ENCODE data around the gene TBCE. TPM values are rescaled to one million over a fixed set of nuclear protein-coding genes. Genes with fewer than 3 reads are reported as not detected.
"Not testable (repeated sequence)": the region's sequence is repeated elsewhere in the genome, so short reads cannot be mapped to it uniquely, and the experiment has no call there.

The TBCE gene
- polyA plus RNA-seq, 3 donors, result 15.4 to 19.4 (median 17.6) TPM

GRCh38 chr1:235357485-235358373 is 9.5 kb upstream of the TBCE start:
- Histone ChIP-seq H3K36me3 (replicated peaks in 1 of 2; ENCODE audit: control insufficient read depth in 1 of 2, insufficient read depth in 2 of 2, low read length in 2 of 2) (no peaks in the 10 kb centered on the region), H3K9ac (ENCODE audit: insufficient read depth, low read length, poor library complexity, severe bottlenecking) (no peak overlapping the region), H3K4me2 (replicated peaks; ENCODE audit: extremely low read depth, low read length, poor library complexity, severe bottlenecking) (no peak overlapping the region), H3K4me1 (ENCODE audit: control insufficient read depth in 1 of 2, insufficient read depth in 2 of 2, low read length in 2 of 2) (no peaks in the 10 kb centered on the region), H3K4me3 (replicated peaks in 1 of 3; ENCODE audit: low read depth in 2 of 3, low read length in 3 of 3) (no peak overlapping the region), H4K20me1 (ENCODE audit: insufficient read depth, low read length) (no peaks in the 10 kb centered on the region), H2AFZ (ENCODE audit: insufficient read depth, low read depth, low read length, poor library complexity, severe bottlenecking) (no peak overlapping the region), H3K79me2 (ENCODE audit: insufficient read depth, low read length) (no peaks in the 10 kb centered on the region), H3K27me3 (ENCODE audit: control insufficient read depth in 2 of 2, insufficient read depth in 2 of 2, low read length in 2 of 2) (no peaks in the 10 kb centered on the region), H3K27ac (ENCODE audit: low read depth in 1 of 2, low read length in 2 of 2) (no peak overlapping the region), H3K9me3 (replicated peaks in 1 of 2; ENCODE audit: control insufficient read depth in 1 of 2, insufficient read depth in 1 of 2, low read length in 2 of 2) (no peaks in the 10 kb centered on the region)
- Mint-ChIP-seq H3K27me3 (ENCODE audit: low read depth in 3 of 3) (peaks cover 0 to 8% (median 3%) of the 10 kb centered on the region in 3 donors), H3K27ac (no peak overlapping the region), H3K4me1 (peaks cover 6% of the 10 kb centered on the region), H3K36me3 (no peaks in the 10 kb centered on the region), H3K4me3 (no peak overlapping the region), H3K9me3 (no peaks in the 10 kb centered on the region)
- no peak for DNase-seq
- 98% methylated on average over 7 of the region's 11 CpGs for WGBS (ENCODE audit: insufficient coverage)
- TF ChIP-seq CTCF (IDR thresholded peaks at IDR 0.05), result no peak
- intact Hi-C loops (cut with micrococcal nuclease), result no loop called here

- Histone ChIP-seq H3K27me3 (ENCODE audit: control insufficient read depth in 2 of 2, insufficient read depth in 2 of 2, low read length in 2 of 2) (no peaks in the 10 kb centered on the region), H3K9ac (ENCODE audit: insufficient read depth, low read length, poor library complexity, severe bottlenecking) (no peak overlapping the region), H3K4me1 (ENCODE audit: control insufficient read depth in 1 of 2, insufficient read depth in 2 of 2, low read length in 2 of 2) (no peaks in the 10 kb centered on the region), H3K4me3 (replicated peaks in 1 of 3; ENCODE audit: low read depth in 2 of 3, low read length in 3 of 3) (no peak overlapping the region), H2AFZ (ENCODE audit: insufficient read depth, low read depth, low read length, poor library complexity, severe bottlenecking) (no peak overlapping the region), H3K4me2 (replicated peaks; ENCODE audit: extremely low read depth, low read length, poor library complexity, severe bottlenecking) (no peak overlapping the region), H3K36me3 (replicated peaks in 1 of 2; ENCODE audit: control insufficient read depth in 1 of 2, insufficient read depth in 2 of 2, low read length in 2 of 2) (no peaks in the 10 kb centered on the region), H3K9me3 (replicated peaks in 1 of 2; ENCODE audit: control insufficient read depth in 1 of 2, insufficient read depth in 1 of 2, low read length in 2 of 2) (no peaks in the 10 kb centered on the region), H3K79me2 (ENCODE audit: insufficient read depth, low read length) (no peaks in the 10 kb centered on the region), H3K27ac (ENCODE audit: low read depth in 1 of 2, low read length in 2 of 2) (no peak overlapping the region), H4K20me1 (ENCODE audit: insufficient read depth, low read length) (no peaks in the 10 kb centered on the region)
- Mint-ChIP-seq H3K9me3 (no peaks in the 10 kb centered on the region), H3K36me3 (no peaks in the 10 kb centered on the region), H3K27me3 (ENCODE audit: low read depth in 3 of 3) (peaks cover 0 to 5% (median 3%) of the 10 kb centered on the region in 3 donors), H3K4me1 (peaks cover 6% of the 10 kb centered on the region), H3K27ac (peak overlapping the region in 1 of 7 donors; percentile 52), H3K4me3 (no peak overlapping the region)
- intact Hi-C loops (cut with micrococcal nuclease), result no loop called here
- TF ChIP-seq CTCF (IDR thresholded peaks at IDR 0.05), result no peak
- DNase-seq, result no peak
- no CpG with 5 or more reads among the region's 3 CpGs for WGBS (ENCODE audit: insufficient coverage)
These were observed 8.3 kb upstream of the TBCE start for GRCh38 chr1:235358899-235359298.

GRCh38 chr1:235364189-235364588 is 3.0 kb upstream of the TBCE start:
- H3K27me3 Mint-ChIP-seq (ENCODE audit: low read depth in 3 of 3); H3K27ac Mint-ChIP-seq; H3K4me2 ChIP-seq (replicated peaks; ENCODE audit: extremely low read depth, low read length, poor library complexity, severe bottlenecking); H3K9ac ChIP-seq (ENCODE audit: insufficient read depth, low read length, poor library complexity, severe bottlenecking); H3K4me3 ChIP-seq (replicated peaks in 1 of 3; ENCODE audit: low read depth in 2 of 3, low read length in 3 of 3); H3K27ac ChIP-seq (ENCODE audit: low read depth in 1 of 2, low read length in 2 of 2); H3K36me3 Mint-ChIP-seq; H3K36me3 ChIP-seq (replicated peaks in 1 of 2; ENCODE audit: control insufficient read depth in 1 of 2, insufficient read depth in 2 of 2, low read length in 2 of 2); H2AFZ ChIP-seq (ENCODE audit: insufficient read depth, low read depth, low read length, poor library complexity, severe bottlenecking); H3K4me3 Mint-ChIP-seq; H3K27me3 ChIP-seq (ENCODE audit: control insufficient read depth in 2 of 2, insufficient read depth in 2 of 2, low read length in 2 of 2); H3K9me3 ChIP-seq (replicated peaks in 1 of 2; ENCODE audit: control insufficient read depth in 1 of 2, insufficient read depth in 1 of 2, low read length in 2 of 2); H4K20me1 ChIP-seq (ENCODE audit: insufficient read depth, low read length); H3K9me3 Mint-ChIP-seq; DNase-seq; intact Hi-C loops (cut with micrococcal nuclease): not testable (repeated sequence)
- WGBS (ENCODE audit: insufficient coverage), result 100% methylated on average over 2 of the region's 9 CpGs
- peaks cover 25% of the 10 kb centered on the region for H3K4me1 Mint-ChIP-seq
- peaks cover 11 to 17% of the 10 kb centered on the region in 2 donors for H3K4me1 ChIP-seq (ENCODE audit: control insufficient read depth in 1 of 2, insufficient read depth in 2 of 2, low read length in 2 of 2)
- H3K79me2 ChIP-seq (ENCODE audit: insufficient read depth, low read length), result peaks cover 17% of the 10 kb centered on the region

Measured in CD14-positive monocyte (primary cell).